Keratinocyte (primary cell): ENCODE measurements around the gene PEX5L. TPM values are rescaled to one million over a fixed set of nuclear protein-coding genes. Genes with fewer than 3 reads are reported as not detected.

Experiments
- DNase-seq: peaks from one replicate; pipeline ENCODE4 v3.0.0-alpha.2; 2011; ENCODE audit warnings: low read depth, missing footprints, low spot score
- FAIRE-seq: peaks from 2 replicates; lab custom pipeline; 2011; peaks lifted over from hg19 to GRCh38; lab: Jason Lieb, UNC
- H2AFZ ChIP-seq: 2 replicates; pipeline ENCODE4 v1.6.0; 2012; ENCODE audit warnings: low read length, control low read depth, inconsistent platforms; ENCODE audit not compliant: control insufficient read depth
- H3K27ac ChIP-seq: 2 replicates; pipeline ENCODE4 v1.5.1; 2011; ENCODE audit warnings: low read length; ENCODE audit not compliant: control insufficient read depth, insufficient read depth
- H3K27me3 ChIP-seq: 3 replicates; pipeline ENCODE4 v1.6.0; 2011; ENCODE audit warnings: low read length; ENCODE audit not compliant: control insufficient read depth, insufficient read depth; ENCODE audit errors: extremely low read depth
- H3K36me3 ChIP-seq, 2 experiments: 2 replicates in 1 of 2; 3 replicates in 1 of 2; pipeline ENCODE4 v1.5.1; 2011; ENCODE audit warnings: low read length in 2 of 2, mild to moderate bottlenecking in 1 of 2; ENCODE audit not compliant: control insufficient read depth in 2 of 2, insufficient read depth in 2 of 2; ENCODE audit errors: extremely low read depth in 1 of 2
- H3K4me1 ChIP-seq: 3 replicates; pipeline ENCODE4 v1.5.1; 2011; ENCODE audit warnings: low read length; ENCODE audit not compliant: control insufficient read depth, insufficient read depth; ENCODE audit errors: extremely low read depth
- H3K4me2 ChIP-seq: 3 replicates; pipeline ENCODE4 v1.6.0; 2011; ENCODE audit warnings: low read depth, low read length; ENCODE audit not compliant: control insufficient read depth, insufficient read depth; ENCODE audit errors: extremely low read depth
- H3K4me3 ChIP-seq, 3 experiments: fragments of 200-600 bp in 1 of 3; sonication (generic) in 1 of 3; 2 replicates in 2 of 3; 3 replicates in 1 of 3; pipeline ENCODE4 v1.5.1; 2011 to 2016; ENCODE audit warnings: low read length in 3 of 3, mild to moderate bottlenecking in 3 of 3, control low read depth in 2 of 3, inconsistent platforms in 1 of 3, low read depth in 1 of 3, mixed read lengths in 1 of 3, mixed run types in 1 of 3, moderate library complexity in 1 of 3; ENCODE audit not compliant: control insufficient read depth in 2 of 3, insufficient read depth in 2 of 3; ENCODE audit errors: extremely low read depth in 1 of 3
- H3K79me2 ChIP-seq: 2 replicates; pipeline ENCODE4 v1.6.0; 2012; ENCODE audit warnings: low read length; ENCODE audit not compliant: control insufficient read depth, insufficient read depth
- H3K9ac ChIP-seq: 3 replicates; pipeline ENCODE4 v1.6.0; 2011; ENCODE audit warnings: low read length; ENCODE audit not compliant: control insufficient read depth, insufficient read depth; ENCODE audit errors: extremely low read depth
- H3K9me1 ChIP-seq: 3 replicates; pipeline ENCODE4 v1.6.0; 2011; ENCODE audit warnings: low read length; ENCODE audit not compliant: control insufficient read depth, insufficient read depth; ENCODE audit errors: extremely low read depth
- H3K9me3 ChIP-seq: 2 replicates; pipeline ENCODE4 v1.5.1; 2012; ENCODE audit warnings: low read depth, low read length; ENCODE audit not compliant: control insufficient read depth
- H4K20me1 ChIP-seq: 3 replicates; pipeline ENCODE4 v1.6.0; 2011; ENCODE audit warnings: low read length; ENCODE audit not compliant: control insufficient read depth, insufficient read depth; ENCODE audit errors: extremely low read depth
- CTCF ChIP-seq, 3 experiments: IDR thresholded peaks in 1 of 3; conservative IDR thresholded peaks in 1 of 3; optimal IDR thresholded peaks in 1 of 3; 2 replicates in 2 of 3; 3 replicates in 1 of 3; pipeline versions ENCODE3 to v1.5.1; 2011; ENCODE audit warnings: low read length in 3 of 3, mild to moderate bottlenecking in 3 of 3, moderate library complexity in 2 of 3, control low read depth in 1 of 3, inconsistent platforms in 1 of 3; ENCODE audit not compliant: insufficient read depth in 2 of 3; ENCODE audit errors: extremely low read depth in 1 of 3
- EZH2 ChIP-seq: IDR thresholded peaks from one replicate; pipeline ENCODE4 v1.6.1; 2012; ENCODE audit warnings: inconsistent platforms, mild to moderate bottlenecking, low read length, moderate library complexity
- dilution Hi-C: fragments of 300-500 bp; cut with MboI; formaldehyde crosslinking; loops from one replicate; pipeline ENCODE4 v1.7.0; 2020; ENCODE audit warnings: low sequenced_read_pairs; ENCODE audit not compliant: extremely low pct_ligation_motif_present
- polyA plus RNA-seq, 5 experiments: library from polyadenylated mRNA; depleted of rRNA in 3 of 5; stranded (reverse) in 3 of 5; stranded (forward) in 1 of 5; unstranded in 1 of 5; fragments of >200 nt; gene quantifications; 1 replicate in 1 of 5; 2 replicates in 3 of 5; 3 replicates in 1 of 5; pipeline versions ENCODE4 v1.2.1 to v1.2.3, GENCODE V29; 2011 to 2012; ENCODE audit warnings: missing spikeins in 2 of 5, low read depth in 1 of 5, low replicate concordance in 1 of 5

Gene PEX5L
- polyA plus RNA-seq, 1 donor (not counting 4 experiments of a cell fraction or from before 2014, with no cell fraction given): 0.92 TPM

DNA sequence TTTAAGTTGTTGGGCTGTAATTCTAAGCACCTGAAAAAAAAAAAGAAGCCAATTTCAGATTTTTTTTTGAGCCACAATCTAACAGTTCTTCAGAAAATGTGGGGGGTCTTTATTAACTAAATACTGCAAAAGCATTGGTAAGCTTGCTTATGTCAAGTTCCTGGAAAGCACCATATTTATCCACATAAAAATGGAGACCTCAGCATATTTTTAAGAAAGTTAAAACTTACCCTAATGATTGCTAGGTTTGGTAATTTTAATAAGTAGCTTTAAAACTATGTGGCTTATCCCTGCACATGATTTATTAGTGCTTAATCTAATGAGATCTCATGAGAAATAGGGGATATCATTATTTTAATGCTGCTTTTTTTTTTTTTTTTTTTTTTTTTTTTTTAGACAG lies 227.1 kb downstream of the PEX5L start:
- H3K9me1 ChIP-seq: no peaks in the 10 kb centered on the region
- no peaks in the 10 kb centered on the region for H3K79me2 ChIP-seq
- H3K4me1 ChIP-seq: peaks cover 3% of the 10 kb centered on the region
- H3K27ac ChIP-seq: no peak overlapping the region
- no peak overlapping the region for H3K4me2 ChIP-seq
- no peak overlapping the region for H3K9ac ChIP-seq
- H4K20me1 ChIP-seq: no peaks in the 10 kb centered on the region
- no peaks in the 10 kb centered on the region for H3K9me3 ChIP-seq
- no peaks in the 10 kb centered on the region for H3K27me3 ChIP-seq
- H3K4me3 ChIP-seq: no peak overlapping the region
- no peak overlapping the region for H2AFZ ChIP-seq
- DNase-seq (no peak), FAIRE-seq (no peak)
- TF ChIP-seq CTCF (optimal IDR thresholded peaks at IDR 0.05 in 1 of 3, IDR thresholded peaks at IDR 0.05 in 1 of 3, conservative IDR thresholded peaks at IDR 0.05 in 1 of 3; ENCODE audit: extremely low read depth in 1 of 3, insufficient read depth in 2 of 3, low read length in 3 of 3) (no peak), EZH2 (no peak)
- H3K36me3 ChIP-seq: no peaks in the 10 kb centered on the region
- dilution Hi-C loops: no loop called here

GRCh38 chr3:179807588-179807987 lies 229.1 kb downstream of the PEX5L start:
- DNase-seq: no peak
- FAIRE-seq: no peak

More at GRCh38 chr3:179807588-179807987, 229.1 kb downstream of the PEX5L start:
- H3K4me3 ChIP-seq: no peak overlapping the region
- no peak overlapping the region for H3K9ac ChIP-seq
- dilution Hi-C loops: no loop called here
- peaks cover 3% of the 10 kb centered on the region for H3K4me1 ChIP-seq
- H3K9me3 ChIP-seq: no peaks in the 10 kb centered on the region
- no peaks in the 10 kb centered on the region for H3K36me3 ChIP-seq
- no peaks in the 10 kb centered on the region for H3K79me2 ChIP-seq
- H3K27me3 ChIP-seq: no peaks in the 10 kb centered on the region
- H3K27ac ChIP-seq: no peak overlapping the region
- no peaks in the 10 kb centered on the region for H4K20me1 ChIP-seq
- no peaks in the 10 kb centered on the region for H3K9me1 ChIP-seq
- TF ChIP-seq CTCF (optimal IDR thresholded peaks at IDR 0.05 in 1 of 3, IDR thresholded peaks at IDR 0.05 in 1 of 3, conservative IDR thresholded peaks at IDR 0.05 in 1 of 3; ENCODE audit: extremely low read depth in 1 of 3, insufficient read depth in 2 of 3, low read length in 3 of 3) (no peak), EZH2 (no peak)
- no peak overlapping the region for H3K4me2 ChIP-seq
- no peak overlapping the region for H2AFZ ChIP-seq
